T1000 (cell line): ENCODE results near the gene ERLIN1.

Experiments
- DNase-seq: peaks from one replicate; lab custom pipeline; 2025; ENCODE audit warnings: mixed read lengths; lab: John Stamatoyannopoulos, UW

ERLIN1 gene

GRCh38 chr10:100172349-100172748, 13.5 kb downstream of the ERLIN1 start:
- DNase-seq = no peak

- no peak for DNase-seq
Observed at GRCh38 chr10:100168313-100168643, 17.6 kb downstream of the ERLIN1 start.

GRCh38 chr10:100167553-100168312, 18.1 kb downstream of the ERLIN1 start:
- DNase-seq = no peak

- DNase-seq = no peak
Observed at GRCh38 chr10:100163704-100164621, 21.9 kb downstream of the ERLIN1 start.

GRCh38 chr10:100162696-100163095, 23.1 kb downstream of the ERLIN1 start:
- no peak for DNase-seq

- no peak for DNase-seq
Observed at GRCh38 chr10:100158044-100158805, 27.6 kb downstream of the ERLIN1 start.

GRCh38 chr10:100157156-100157555, 28.7 kb downstream of the ERLIN1 start:
- no peak for DNase-seq

- no peak for DNase-seq
Observed at GRCh38 chr10:100155936-100156335, 29.9 kb downstream of the ERLIN1 start.

GRCh38 chr10:100154666-100155065, 31.2 kb downstream of the ERLIN1 start:
- DNase-seq = no peak

- DNase-seq = no peak
Observed at GRCh38 chr10:100153239-100153825, 32.5 kb downstream of the ERLIN1 start.

- no peak for DNase-seq
Observed at GRCh38 chr10:100151723-100152300, 34.0 kb downstream of the ERLIN1 start.

- DNase-seq = no peak
Observed at GRCh38 chr10:100148353-100149211, 37.2 kb downstream of the ERLIN1 start.

GRCh38 chr10:100146875-100147650, 38.8 kb downstream of the ERLIN1 start:
- no peak for DNase-seq

- no peak for DNase-seq
Observed at GRCh38 chr10:100146398-100146797, 39.4 kb downstream of the ERLIN1 start.

- DNase-seq = no peak
Observed at GRCh38 chr10:100143756-100144155, 42.1 kb downstream of the ERLIN1 start.

- DNase-seq = no peak
Observed at GRCh38 chr10:100141446-100142087, 44.3 kb downstream of the ERLIN1 start.

GRCh38 chr10:100140070-100140469, 45.8 kb downstream of the ERLIN1 start:
- no peak for DNase-seq

GRCh38 chr10:100138921-100139496, 46.8 kb downstream of the ERLIN1 start:
- DNase-seq = no peak

GRCh38 chr10:100135486-100135885, 50.3 kb downstream of the ERLIN1 start:
- no peak for DNase-seq
